Mesendoderm (in vitro differentiated cells): ENCODE results near the gene MIEF2. TPM values are rescaled to one million over a fixed set of nuclear protein-coding genes. Genes with fewer than 3 reads are reported as not detected.
"Not testable (repeated sequence)": the region's sequence is repeated elsewhere in the genome, so short reads cannot be mapped to it uniquely, and the experiment has no call there.

Source experiments
- DNase-seq: peaks from one replicate; pipeline ENCODE4 v3.0.0; 2013
- H2AK5ac ChIP-seq: 2 replicates; pipeline ENCODE4 v1.6.1; 2013; ENCODE audit warnings: low read length, inconsistent platforms
- H2BK120ac ChIP-seq: 2 replicates; pipeline ENCODE4 v1.6.1; 2013; ENCODE audit warnings: low read depth, mild to moderate bottlenecking, low read length, moderate library complexity, mixed read lengths
- H2BK15ac ChIP-seq: replicated peaks from 2 replicates; pipeline ENCODE4 v1.6.1; 2013; ENCODE audit warnings: low read depth, mild to moderate bottlenecking, moderate library complexity
- H2BK5ac ChIP-seq: 2 replicates; pipeline ENCODE4 v1.6.1; 2013; ENCODE audit warnings: low read length, inconsistent platforms
- H3K18ac ChIP-seq: 2 replicates; pipeline ENCODE4 v1.6.1; 2013; ENCODE audit warnings: mild to moderate bottlenecking, low read length, mixed read lengths
- H3K23ac ChIP-seq: one replicate; pipeline ENCODE4 v1.6.1; 2013; ENCODE audit warnings: low read length
- H3K27ac ChIP-seq: 2 replicates; pipeline ENCODE4 v1.5.1; 2013; ENCODE audit warnings: low read depth, mild to moderate bottlenecking, inconsistent platforms, low read length, moderate library complexity
- H3K27me3 ChIP-seq: 2 replicates; pipeline ENCODE4 v1.6.1; 2013; ENCODE audit warnings: low read length, control low read depth, mild to moderate bottlenecking, inconsistent platforms; ENCODE audit not compliant: insufficient read depth, poor library complexity
- H3K36me3 ChIP-seq: 2 replicates; pipeline ENCODE4 v1.6.1; 2013; ENCODE audit warnings: low read length, inconsistent platforms; ENCODE audit not compliant: control insufficient read depth, insufficient read depth
- H3K4ac ChIP-seq: one replicate; pipeline ENCODE4 v1.6.1; 2013; ENCODE audit warnings: low read depth, mild to moderate bottlenecking, low read length, moderate library complexity
- H3K4me1 ChIP-seq: 2 replicates; pipeline ENCODE4 v1.6.1; 2013; ENCODE audit warnings: low read depth, low read length, inconsistent platforms; ENCODE audit not compliant: control insufficient read depth
- H3K4me2 ChIP-seq: 2 replicates; pipeline ENCODE4 v1.6.1; 2013; ENCODE audit warnings: low read length
- H3K4me3 ChIP-seq: 2 replicates; pipeline ENCODE4 v1.5.1; 2013; ENCODE audit warnings: mild to moderate bottlenecking, low read length
- H3K56ac ChIP-seq: one replicate; pipeline ENCODE4 v1.6.1; 2013; ENCODE audit warnings: low read length
- H3K79me1 ChIP-seq: 2 replicates; pipeline ENCODE4 v1.6.1; 2013; ENCODE audit warnings: low read length, inconsistent platforms
- H3K79me2 ChIP-seq: 2 replicates; pipeline ENCODE4 v1.6.1; 2013; ENCODE audit warnings: mild to moderate bottlenecking, low read length; ENCODE audit not compliant: control insufficient read depth, insufficient read depth
- H3K9ac ChIP-seq: 2 replicates; pipeline ENCODE4 v1.6.1; 2013; ENCODE audit warnings: low read length, inconsistent platforms
- H4K5ac ChIP-seq: one replicate; pipeline ENCODE4 v1.6.1; 2013; ENCODE audit warnings: low read length
- H4K8ac ChIP-seq: one replicate; pipeline ENCODE4 v1.6.1; 2013; ENCODE audit warnings: low read depth, mild to moderate bottlenecking, control low read depth, low read length, moderate library complexity
- WGBS: extraction: QIAGEN DNeasy Blood & Tissue Kit; methylation state at CpG from one replicate; pipeline ENCODE4 v1.1.7; 2013; ENCODE audit warnings: low lambda C conversion rate, missing lambda C conversion rate; ENCODE audit not compliant: insufficient coverage; ENCODE audit errors: extremely low coverage; 5-methylcytosine and 5-hydroxymethylcytosine counted together
- polyA plus RNA-seq, 2 experiments: library from polyadenylated mRNA; stranded (reverse); fragments of 200-250 nt; gene quantifications; one replicate each; pipeline ENCODE4 v1.2.3, GENCODE V29; 2013

The MIEF2 gene
- 2.6 TPM for polyA plus RNA-seq (2013, experiment 1 of 2)
- 2.5 TPM for polyA plus RNA-seq (2013, experiment 2 of 2)

- no CpG with 5 or more reads among the region's 72 CpGs for WGBS
- H2BK15ac ChIP-seq = no peak within 1 kb of the TSS
- peaks cover 20% of the 10 kb centered on the region for H3K79me1 ChIP-seq
- no peak within 1 kb of the TSS for H4K8ac ChIP-seq
- peak within 1 kb of the TSS; percentile 97 for H3K56ac ChIP-seq
- H3K4me1 ChIP-seq = peaks cover 3% of the 10 kb centered on the region
- no peaks in the 10 kb centered on the region for H3K27me3 ChIP-seq
- peaks cover 22% of the 10 kb centered on the region for H3K79me2 ChIP-seq
- peak; percentile 99 for DNase-seq
- peak within 1 kb of the TSS; percentile 71 for H3K4me2 ChIP-seq
- peak within 1 kb of the TSS; percentile 79 for H3K4me3 ChIP-seq
- no peak within 1 kb of the TSS for H2AK5ac ChIP-seq
- H4K5ac ChIP-seq = no peak within 1 kb of the TSS
- peak within 1 kb of the TSS; percentile 89 for H3K27ac ChIP-seq
- peak within 1 kb of the TSS; percentile 72 for H2BK5ac ChIP-seq
- H3K23ac ChIP-seq = no peak within 1 kb of the TSS
- peak within 1 kb of the TSS; percentile 61 for H3K4ac ChIP-seq
- H2BK120ac ChIP-seq = no peak within 1 kb of the TSS
- peak within 1 kb of the TSS; percentile 20 for H3K18ac ChIP-seq
- peaks cover 5% of the 10 kb centered on the region for H3K36me3 ChIP-seq
- H3K9ac ChIP-seq = peak within 1 kb of the TSS; percentile 88
These were observed at the start of gene MIEF2 for GRCh38 chr17:18260332-18261145. Gene MIEF2 (plus strand): TSS chr17:18260662. CDS start chr17:18262721, 2,059 bp downstream.

DNA sequence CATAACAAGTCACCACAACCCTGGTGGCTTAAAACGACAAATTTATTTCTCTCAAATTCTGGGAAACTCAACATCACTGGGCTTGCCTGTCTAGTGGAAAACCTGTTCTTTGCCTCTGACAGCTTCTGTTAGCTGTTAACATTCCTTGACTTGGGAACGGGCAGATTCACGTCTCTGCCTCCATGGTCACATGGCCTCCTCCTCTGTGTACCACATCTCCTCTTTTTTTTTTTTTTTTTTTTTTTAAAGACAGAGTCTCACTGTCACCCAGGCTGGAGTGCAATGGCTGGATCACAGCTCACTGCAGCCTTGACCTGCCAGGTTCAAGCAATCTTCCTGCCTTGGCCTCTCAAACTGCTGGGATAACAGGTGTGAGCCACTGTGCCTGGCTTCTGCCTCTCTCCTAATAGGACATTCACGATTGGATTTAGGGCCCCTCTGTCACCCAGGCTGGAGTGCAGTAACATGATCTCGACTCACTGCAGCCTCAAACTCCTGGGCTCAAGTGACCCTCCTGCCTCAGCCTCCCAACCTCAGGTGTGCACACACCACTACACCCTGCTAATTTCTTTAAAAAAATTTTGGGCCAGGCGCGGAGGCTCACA is 46.7 kb upstream of the MIEF2 start:
- Histone ChIP-seq H2BK15ac (no peak overlapping the region), H3K79me2 (no peaks in the 10 kb centered on the region), H3K9ac (no peak overlapping the region), H3K4me3 (no peak overlapping the region), H3K4me1 (no peaks in the 10 kb centered on the region), H4K5ac (no peak overlapping the region), H2BK5ac (no peak overlapping the region), H3K4me2 (no peak overlapping the region), H2BK120ac (no peak overlapping the region), H3K27ac (no peak overlapping the region), H3K27me3 (no peaks in the 10 kb centered on the region), H2AK5ac (no peak overlapping the region), H3K18ac (no peak overlapping the region), H3K36me3 (peaks cover 2% of the 10 kb centered on the region), H3K4ac (no peak overlapping the region), H3K23ac (no peak overlapping the region), H3K79me1 (no peaks in the 10 kb centered on the region), H3K56ac (no peak overlapping the region), H4K8ac (no peak overlapping the region)
- no peak for DNase-seq
- no CpG with 5 or more reads among the region's 7 CpGs for WGBS

DNA sequence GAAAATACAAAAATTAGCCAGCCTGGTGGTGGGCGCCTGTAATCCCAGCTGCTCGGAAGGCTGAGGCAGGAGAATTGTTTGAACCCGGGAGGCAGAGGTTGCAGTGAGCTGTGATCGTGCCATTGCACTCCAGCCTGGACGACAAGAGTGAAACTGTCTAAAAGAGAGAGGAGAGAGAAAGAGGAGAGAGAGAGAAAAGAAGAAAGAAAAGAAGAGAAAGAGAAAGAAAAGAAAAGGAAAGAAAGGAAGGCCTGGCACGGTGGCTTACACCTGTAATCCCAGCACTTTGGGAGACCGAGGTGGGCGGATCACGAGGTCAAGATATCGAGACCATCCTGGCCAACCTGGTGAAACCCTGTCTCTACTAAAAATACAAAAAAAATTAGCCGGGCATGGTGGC is 43.6 kb upstream of the MIEF2 start:
- not testable (repeated sequence) for H3K79me2 ChIP-seq, H3K27ac ChIP-seq, H3K18ac ChIP-seq, H4K5ac ChIP-seq, H3K56ac ChIP-seq, H3K4me2 ChIP-seq, H3K36me3 ChIP-seq, H3K23ac ChIP-seq, H3K9ac ChIP-seq, H4K8ac ChIP-seq, H3K4me1 ChIP-seq, H2BK15ac ChIP-seq, H2BK5ac ChIP-seq, H3K4ac ChIP-seq, H2BK120ac ChIP-seq, H2AK5ac ChIP-seq, H3K79me1 ChIP-seq, H3K4me3 ChIP-seq, DNase-seq, H3K27me3 ChIP-seq
- WGBS = no CpG with 5 or more reads among the region's 11 CpGs

- H2AK5ac ChIP-seq = no peak overlapping the region
- no peak overlapping the region for H2BK120ac ChIP-seq
- peak; percentile 70 for DNase-seq
- H3K79me1 ChIP-seq = no peaks in the 10 kb centered on the region
- no peak overlapping the region for H3K18ac ChIP-seq
- H4K8ac ChIP-seq = no peak overlapping the region
- H3K4me3 ChIP-seq = no peak overlapping the region
- no peak overlapping the region for H3K56ac ChIP-seq
- H2BK15ac ChIP-seq = no peak overlapping the region
- H3K27ac ChIP-seq = no peak overlapping the region
- no peaks in the 10 kb centered on the region for H3K79me2 ChIP-seq
- H3K27me3 ChIP-seq = no peaks in the 10 kb centered on the region
- H3K4me2 ChIP-seq = no peak overlapping the region
- H3K23ac ChIP-seq = no peak overlapping the region
- no peaks in the 10 kb centered on the region for H3K36me3 ChIP-seq
- no peak overlapping the region for H4K5ac ChIP-seq
- H3K4ac ChIP-seq = no peak overlapping the region
- H3K9ac ChIP-seq = no peak overlapping the region
- H2BK5ac ChIP-seq = no peak overlapping the region
- WGBS = no CpG with 5 or more reads among the region's 6 CpGs
- H3K4me1 ChIP-seq = no peaks in the 10 kb centered on the region
These were observed 42.9 kb upstream of the MIEF2 start for GRCh38 chr17:18217412-18218015.

DNA sequence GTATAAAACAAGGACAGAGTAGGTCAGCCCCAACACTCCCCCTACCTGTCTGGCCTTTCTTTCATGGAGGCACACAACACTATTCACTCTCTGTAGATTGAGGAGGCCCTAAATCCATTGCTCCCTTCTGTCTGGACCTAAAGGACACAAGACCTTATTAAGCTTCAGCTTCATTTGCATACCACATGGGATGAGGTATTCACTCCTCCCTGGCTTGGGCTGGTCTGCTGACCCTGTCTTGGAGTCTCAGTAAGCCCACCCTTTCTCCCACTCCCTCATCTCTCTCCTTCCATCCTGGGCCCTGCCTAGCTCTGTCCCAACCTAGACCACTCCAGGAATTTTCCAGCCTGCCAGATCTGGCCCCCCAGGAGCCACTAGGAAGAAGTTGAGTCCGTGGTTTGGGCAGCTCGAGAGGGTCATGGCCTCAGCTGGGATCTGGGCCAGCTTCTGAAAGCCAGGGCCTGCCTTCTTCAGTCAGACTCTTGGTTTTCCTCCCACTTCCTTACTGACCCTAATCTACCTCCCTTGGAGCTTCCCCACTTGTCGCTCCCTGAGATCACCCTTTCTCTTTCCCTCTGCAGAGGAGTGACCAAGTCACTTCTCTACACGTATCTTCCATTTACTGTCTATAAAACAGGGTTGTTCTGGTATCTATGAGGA is 41.6 kb upstream of the MIEF2 start:
- no peak for DNase-seq
- H2BK120ac ChIP-seq = no peak overlapping the region
- H3K9ac ChIP-seq = no peak overlapping the region
- H4K5ac ChIP-seq = no peak overlapping the region
- H2AK5ac ChIP-seq = no peak overlapping the region
- H2BK5ac ChIP-seq = no peak overlapping the region
- no peak overlapping the region for H2BK15ac ChIP-seq
- H4K8ac ChIP-seq = no peak overlapping the region
- no peak overlapping the region for H3K4me2 ChIP-seq
- H3K4ac ChIP-seq = no peak overlapping the region
- no peak overlapping the region for H3K56ac ChIP-seq
- no CpG with 5 or more reads among the region's 4 CpGs for WGBS
- H3K27me3 ChIP-seq = no peaks in the 10 kb centered on the region
- no peak overlapping the region for H3K18ac ChIP-seq
- no peaks in the 10 kb centered on the region for H3K4me1 ChIP-seq
- H3K79me1 ChIP-seq = no peaks in the 10 kb centered on the region
- H3K36me3 ChIP-seq = no peaks in the 10 kb centered on the region
- no peak overlapping the region for H3K27ac ChIP-seq
- H3K79me2 ChIP-seq = no peaks in the 10 kb centered on the region
- no peak overlapping the region for H3K23ac ChIP-seq
- no peak overlapping the region for H3K4me3 ChIP-seq
